Tibial nerve (tissue), 4 donors: ENCODE measurements around the gene GMDS. TPM values are rescaled to one million over a fixed set of nuclear protein-coding genes. Genes with fewer than 3 reads are reported as not detected.

Source experiments
- DNase-seq, 2 donors: peaks; one replicate each; pipeline ENCODE4 v3.0.0-alpha.2; 2019; ENCODE audit warnings: low spot score in 2 of 2
- H3K27ac ChIP-seq, 4 donors: fragments of 200-600 bp; sonication (generic) in 3 of 4; one replicate each; pipeline ENCODE4 v1.5.1; 2017 to 2019; ENCODE audit warnings: mild to moderate bottlenecking in 1 of 4
- H3K27me3 ChIP-seq, 2 donors: fragments of 200-600 bp; sonication (generic) in 1 of 2; one replicate each; pipeline versions ENCODE4 v1.5.1 to v1.6.0; 2017 to 2019
- H3K36me3 ChIP-seq, 3 donors: fragments of 200-600 bp; sonication (generic); one replicate each; pipeline ENCODE4 v1.5.1; 2018 to 2019
- H3K4me1 ChIP-seq, 4 donors: fragments of 200-600 bp; sonication (generic) in 3 of 4; one replicate each; pipeline ENCODE4 v1.5.1; 2017 to 2019
- H3K4me3 ChIP-seq, 4 donors: fragments of 200-600 bp; sonication (generic) in 3 of 4; one replicate each; pipeline ENCODE4 v1.5.1; 2017 to 2019; ENCODE audit warnings: mild to moderate bottlenecking in 1 of 4, moderate library complexity in 1 of 4
- H3K9me3 ChIP-seq, 4 donors: fragments of 200-600 bp; sonication (generic) in 3 of 4; one replicate each; pipeline ENCODE4 v1.5.1; 2017 to 2019
- EP300 ChIP-seq, 2 donors: sonication (generic); formaldehyde crosslinking; IDR thresholded peaks; one replicate each; pipeline ENCODE4 v1.6.1; 2017; ENCODE audit warnings: antibody characterized with exemption in 2 of 2, mild to moderate bottlenecking in 1 of 2
- POLR2A ChIP-seq, 2 donors: fragments of 450-650 bp; IDR thresholded peaks; one replicate each; pipeline ENCODE4 v1.6.1; 2017; ENCODE audit warnings: antibody characterized with exemption in 2 of 2, mild to moderate bottlenecking in 2 of 2, moderate library complexity in 2 of 2
- WGBS, 2 donors: methylation state at CpG; one replicate each; pipeline ENCODE4 v1.1.5; 2018; 5-methylcytosine and 5-hydroxymethylcytosine counted together
- total RNA-seq, 4 donors: library from RNA; depleted of rRNA; stranded (reverse); fragments of >200 nt; gene quantifications; one replicate each; pipeline ENCODE4 v1.1.0, GENCODE V29; 2016
- TF ChIP-seq, protein P1 (sequence below), 5 experiments: fragments of 200-600 bp in 3 of 5; fragments of 450-650 bp in 2 of 5; sonication (generic) in 3 of 5; IDR thresholded peaks; one replicate each; pipeline ENCODE4 v1.5.1; 2016 to 2019; ENCODE audit warnings: antibody characterized with exemption in 5 of 5, mild to moderate bottlenecking in 3 of 5, moderate library complexity in 2 of 5

GMDS gene
- total RNA-seq, 4 donors from 2014 or later: 14.9 to 46.5 (median 32.8) TPM

- Histone ChIP-seq H3K27me3 (no peaks in the 10 kb centered on the region), H3K4me3 (no peak overlapping the region), H3K36me3 (no peaks in the 10 kb centered on the region), H3K9me3 (no peaks in the 10 kb centered on the region), H3K27ac (no peak overlapping the region), H3K4me1 (peaks cover 0 to 16% (median 10%) of the 10 kb centered on the region in 4 donors)
- DNase-seq: no peak
- TF ChIP-seq EP300 (IDR thresholded peaks at IDR 0.05): no peak
- TF ChIP-seq POLR2A (IDR thresholded peaks at IDR 0.05): no peak
- TF ChIP-seq, protein P1, sequence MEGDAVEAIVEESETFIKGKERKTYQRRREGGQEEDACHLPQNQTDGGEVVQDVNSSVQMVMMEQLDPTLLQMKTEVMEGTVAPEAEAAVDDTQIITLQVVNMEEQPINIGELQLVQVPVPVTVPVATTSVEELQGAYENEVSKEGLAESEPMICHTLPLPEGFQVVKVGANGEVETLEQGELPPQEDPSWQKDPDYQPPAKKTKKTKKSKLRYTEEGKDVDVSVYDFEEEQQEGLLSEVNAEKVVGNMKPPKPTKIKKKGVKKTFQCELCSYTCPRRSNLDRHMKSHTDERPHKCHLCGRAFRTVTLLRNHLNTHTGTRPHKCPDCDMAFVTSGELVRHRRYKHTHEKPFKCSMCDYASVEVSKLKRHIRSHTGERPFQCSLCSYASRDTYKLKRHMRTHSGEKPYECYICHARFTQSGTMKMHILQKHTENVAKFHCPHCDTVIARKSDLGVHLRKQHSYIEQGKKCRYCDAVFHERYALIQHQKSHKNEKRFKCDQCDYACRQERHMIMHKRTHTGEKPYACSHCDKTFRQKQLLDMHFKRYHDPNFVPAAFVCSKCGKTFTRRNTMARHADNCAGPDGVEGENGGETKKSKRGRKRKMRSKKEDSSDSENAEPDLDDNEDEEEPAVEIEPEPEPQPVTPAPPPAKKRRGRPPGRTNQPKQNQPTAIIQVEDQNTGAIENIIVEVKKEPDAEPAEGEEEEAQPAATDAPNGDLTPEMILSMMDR (IDR thresholded peaks at IDR 0.05): no peak
- WGBS, 2 donors: 86 to 90% methylated on average over 4 of the region's 4 CpGs
Measured at GRCh38 chr6:2242311-2242710, 3.1 kb downstream of the GMDS start.

GRCh38 chr6:2240961-2241360 is 4.4 kb downstream of the GMDS start:
- WGBS, 2 donors: 87 to 91% methylated on average over 6 of the region's 6 CpGs
- no peak overlapping the region for H3K27ac ChIP-seq
- TF ChIP-seq, protein P1 (IDR thresholded peaks at IDR 0.05): no peak
- TF ChIP-seq POLR2A (IDR thresholded peaks at IDR 0.05): no peak
- TF ChIP-seq EP300 (IDR thresholded peaks at IDR 0.05): no peak
- no peaks in the 10 kb centered on the region for H3K36me3 ChIP-seq
- peaks cover 0 to 7% (median 3%) of the 10 kb centered on the region in 4 donors for H3K4me1 ChIP-seq
- no peaks in the 10 kb centered on the region for H3K27me3 ChIP-seq
- H3K9me3 ChIP-seq: no peaks in the 10 kb centered on the region
- no peak for DNase-seq
- no peak overlapping the region for H3K4me3 ChIP-seq

GRCh38 chr6:2237001-2237400 is 8.4 kb downstream of the GMDS start:
- no peak for DNase-seq
- TF ChIP-seq, protein P1 (IDR thresholded peaks at IDR 0.05): no peak
- TF ChIP-seq POLR2A (IDR thresholded peaks at IDR 0.05) (no peak), EP300 (IDR thresholded peaks at IDR 0.05) (no peak)

GRCh38 chr6:2235777-2236495 is 9.5 kb downstream of the GMDS start:
- no peak for DNase-seq
- no peaks in the 10 kb centered on the region for H3K27me3 ChIP-seq
- H3K4me1 ChIP-seq: peaks cover 0 to 6% (median 2%) of the 10 kb centered on the region in 4 donors
- no peak overlapping the region for H3K4me3 ChIP-seq
- no peak overlapping the region for H3K27ac ChIP-seq
- 85 to 89% methylated on average over 2 of the region's 2 CpGs for WGBS, 2 donors
- no peaks in the 10 kb centered on the region for H3K9me3 ChIP-seq
- H3K36me3 ChIP-seq: no peaks in the 10 kb centered on the region
- no peak for TF ChIP-seq POLR2A (IDR thresholded peaks at IDR 0.05)
- no peak for TF ChIP-seq EP300 (IDR thresholded peaks at IDR 0.05)
- TF ChIP-seq, protein P1 (IDR thresholded peaks at IDR 0.05): no peak

More at GRCh38 chr6:2237001-2237400, 8.4 kb downstream of the GMDS start:
- Histone ChIP-seq H3K36me3 (no peaks in the 10 kb centered on the region), H3K27ac (no peak overlapping the region), H3K9me3 (no peaks in the 10 kb centered on the region), H3K4me3 (no peak overlapping the region), H3K27me3 (no peaks in the 10 kb centered on the region), H3K4me1 (no peaks in the 10 kb centered on the region)
- 63 to 68% methylated on average over 1 of the region's 1 CpG for WGBS, 2 donors

- TF ChIP-seq POLR2A (IDR thresholded peaks at IDR 0.05): no peak
- TF ChIP-seq, protein P1 (IDR thresholded peaks at IDR 0.05): no peak
- TF ChIP-seq EP300 (IDR thresholded peaks at IDR 0.05): no peak
- Histone ChIP-seq H3K9me3 (no peaks in the 10 kb centered on the region), H3K27ac (no peak overlapping the region), H3K27me3 (no peaks in the 10 kb centered on the region), H3K4me3 (no peak overlapping the region), H3K36me3 (no peaks in the 10 kb centered on the region), H3K4me1 (peaks cover 0 to 6% (median 2%) of the 10 kb centered on the region in 4 donors)
- no peak for DNase-seq
- 95 to 99% methylated on average over 9 of the region's 9 CpGs for WGBS, 2 donors
Measured at GRCh38 chr6:2232445-2232844, 13.0 kb downstream of the GMDS start.
